ENCODE results near the gene CACNA1D. TPM values are rescaled to one million over a fixed set of nuclear protein-coding genes. Genes with fewer than 3 reads are reported as not detected.
"Not testable (repeated sequence)": the region's sequence is repeated elsewhere in the genome, so short reads cannot be mapped to it uniquely, and the experiment has no call there.

CACNA1D gene
- total RNA-seq, 1 donor from 2014 or later: 13.0 TPM

DNA sequence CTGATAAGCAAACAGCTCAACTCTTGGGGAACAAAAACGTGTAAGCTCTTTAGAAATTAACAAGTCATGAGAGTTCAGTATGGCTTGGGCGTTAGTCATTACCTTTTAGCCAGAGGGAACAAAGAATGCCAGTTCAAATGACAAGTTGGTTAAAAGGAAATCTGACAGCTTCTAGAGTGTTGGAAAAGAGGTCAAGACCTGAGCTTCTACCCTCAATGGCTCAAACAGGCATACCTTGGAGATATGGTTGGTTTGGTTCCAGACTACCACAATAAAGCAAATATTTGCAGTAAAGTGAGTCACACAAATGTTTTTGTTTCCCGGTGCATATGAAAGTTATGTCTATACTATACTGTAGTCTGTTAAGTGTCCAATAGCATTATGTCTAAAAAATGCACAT lies 136.1 kb downstream of the CACNA1D start:
- DNase-seq (ENCODE audit: low spot score): no peak
- intact Hi-C loops (cut with DNase I): no loop called here
- no peak for ATAC-seq

DNA sequence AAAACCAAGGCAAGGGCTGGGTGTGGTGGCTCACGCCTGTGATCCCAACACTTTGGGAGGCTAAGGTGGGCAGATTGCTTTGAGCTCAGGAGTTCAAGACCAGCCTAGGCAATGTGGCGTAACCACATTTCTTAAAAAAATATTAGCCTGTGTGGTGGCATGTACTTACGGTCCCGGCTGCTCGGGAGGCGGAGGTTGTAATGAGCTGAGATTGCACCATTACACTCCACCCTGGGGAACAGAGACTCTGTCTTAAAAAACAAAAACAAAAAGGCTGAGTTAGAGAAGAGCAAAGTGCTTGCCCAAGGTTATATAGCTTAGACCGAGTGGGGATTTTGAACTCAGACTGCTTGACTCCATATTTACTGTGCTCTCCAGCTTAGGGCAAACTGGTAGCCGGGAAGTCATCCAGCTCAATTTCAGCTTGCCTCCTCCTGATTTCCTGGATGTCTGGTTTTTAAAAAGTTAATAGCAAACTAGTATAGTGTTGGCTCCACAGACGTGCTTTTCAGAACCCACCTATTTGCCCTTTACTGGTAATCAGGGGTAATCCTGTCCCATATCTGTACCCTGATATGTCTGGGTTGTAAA lies 138.9 kb downstream of the CACNA1D start:
- no peak for DNase-seq (ENCODE audit: low spot score)
- no peak for ATAC-seq
- intact Hi-C loops (cut with DNase I): no loop called here

DNA sequence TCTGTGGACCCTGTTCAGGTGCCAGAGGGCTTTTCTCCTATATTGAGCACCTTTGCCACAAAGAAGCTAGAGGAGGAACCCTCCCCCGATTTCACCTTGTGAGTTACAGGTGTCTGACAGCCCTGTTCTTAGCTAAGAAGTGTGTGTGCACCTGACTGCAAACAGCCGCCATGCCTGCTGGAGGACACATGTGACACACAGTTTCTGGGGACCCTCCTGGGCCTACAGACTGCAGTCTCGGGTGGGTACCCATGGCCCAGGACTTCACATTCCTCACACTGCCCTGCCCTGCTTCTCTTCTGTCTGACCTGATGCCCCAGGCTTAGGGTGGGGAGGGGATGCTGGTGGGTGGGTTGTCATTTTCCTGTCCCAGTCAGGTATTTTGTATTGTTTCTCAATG lies 140.6 kb downstream of the CACNA1D start:
- DNase-seq (ENCODE audit: low spot score): no peak
- no peak for ATAC-seq
- intact Hi-C loops (cut with DNase I): loop anchor here (5.0 kb wide), 1 partner anchor 488 kb away; no protein-coding TSS in a partner anchor

DNA sequence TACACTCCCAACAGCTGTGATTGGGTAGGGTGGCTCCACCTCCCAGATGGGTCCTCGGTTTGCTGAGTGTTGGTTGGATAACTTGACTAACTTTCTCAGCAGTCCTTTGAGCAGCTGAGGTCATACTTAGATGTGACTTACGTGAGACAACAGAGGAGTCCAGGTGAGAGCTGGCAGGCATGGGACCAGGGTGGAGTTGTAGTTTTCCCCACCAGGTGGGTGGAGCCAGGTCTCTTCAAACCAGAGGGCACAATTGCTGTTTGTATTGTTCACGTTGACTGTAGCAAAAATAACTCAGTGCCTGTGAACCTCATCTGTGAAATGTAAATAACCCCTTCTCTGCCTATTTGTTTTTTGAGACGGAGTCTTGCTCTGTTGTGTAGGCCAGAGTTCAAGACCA lies 144.4 kb downstream of the CACNA1D start:
- intact Hi-C loops (cut with DNase I): loop anchor here (5.0 kb wide), 1 partner anchor 492 kb away; no protein-coding TSS in a partner anchor
- ATAC-seq; DNase-seq (ENCODE audit: low spot score): not testable (repeated sequence)

DNA sequence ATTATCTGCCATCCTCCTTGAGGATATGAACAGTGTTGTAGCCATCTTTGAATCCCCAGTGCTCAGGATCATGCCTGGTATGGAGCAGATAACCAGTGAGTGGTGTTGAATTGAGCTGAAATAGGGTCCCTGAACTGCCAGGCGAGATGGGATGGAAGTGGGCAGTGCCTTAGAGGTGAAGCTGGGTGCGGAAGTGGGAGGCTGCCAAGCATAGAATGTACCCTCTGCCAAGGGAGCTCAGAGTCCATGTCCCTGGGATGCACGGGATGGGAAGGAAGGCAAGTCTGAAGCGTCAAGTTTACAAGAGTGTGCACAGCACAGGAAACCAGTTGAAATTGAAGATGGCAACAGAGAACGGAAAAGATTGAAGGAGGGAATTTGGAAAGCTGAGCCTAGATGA lies 147.0 kb downstream of the CACNA1D start:
- DNase-seq (ENCODE audit: low spot score) (no peak), ATAC-seq (no peak)
- intact Hi-C loops (cut with DNase I): no loop called here

DNA sequence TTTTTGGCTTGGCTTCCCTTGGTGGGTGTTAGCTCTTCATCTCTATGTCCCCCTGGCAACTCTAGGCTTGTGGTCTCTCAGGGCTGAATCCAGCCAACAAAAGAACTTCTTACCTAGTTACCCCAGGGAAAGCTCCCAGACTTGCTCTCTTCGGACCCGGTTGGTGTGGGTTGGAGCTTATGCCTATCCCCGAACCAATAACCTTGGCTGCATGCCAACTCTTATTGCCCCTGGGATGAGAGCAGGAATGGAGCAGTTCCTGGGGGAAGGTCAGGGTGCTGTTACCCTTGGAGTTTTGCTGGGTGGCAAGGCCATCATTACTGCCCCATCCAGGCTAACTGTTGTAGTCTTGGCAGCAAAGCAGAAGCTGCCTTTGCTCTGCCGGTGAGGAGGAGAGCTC lies 147.8 kb downstream of the CACNA1D start:
- ATAC-seq: no peak
- intact Hi-C loops (cut with DNase I): no loop called here
- no peak for DNase-seq (ENCODE audit: low spot score)

DNA sequence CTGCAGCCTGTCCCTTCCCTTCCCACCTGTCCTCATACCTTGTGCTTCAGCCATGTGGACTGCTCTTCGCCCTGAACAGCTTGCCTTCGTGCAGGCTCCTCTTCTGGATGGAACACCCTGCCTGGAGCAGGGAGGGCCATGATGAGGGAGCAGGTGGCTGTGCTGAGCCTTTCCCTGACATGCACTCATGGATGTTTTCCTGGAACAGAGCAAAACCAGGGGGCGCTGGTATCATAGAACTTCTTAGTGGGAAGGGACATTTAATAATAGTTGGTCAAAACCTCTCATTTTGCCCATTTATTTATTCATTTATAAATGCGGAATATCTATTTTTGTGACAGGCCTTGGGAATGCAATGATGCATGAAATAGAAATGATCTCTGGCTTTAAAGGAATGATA lies 149.3 kb downstream of the CACNA1D start:
- DNase-seq (ENCODE audit: low spot score): no peak
- no peak for ATAC-seq
- intact Hi-C loops (cut with DNase I): no loop called here

DNA sequence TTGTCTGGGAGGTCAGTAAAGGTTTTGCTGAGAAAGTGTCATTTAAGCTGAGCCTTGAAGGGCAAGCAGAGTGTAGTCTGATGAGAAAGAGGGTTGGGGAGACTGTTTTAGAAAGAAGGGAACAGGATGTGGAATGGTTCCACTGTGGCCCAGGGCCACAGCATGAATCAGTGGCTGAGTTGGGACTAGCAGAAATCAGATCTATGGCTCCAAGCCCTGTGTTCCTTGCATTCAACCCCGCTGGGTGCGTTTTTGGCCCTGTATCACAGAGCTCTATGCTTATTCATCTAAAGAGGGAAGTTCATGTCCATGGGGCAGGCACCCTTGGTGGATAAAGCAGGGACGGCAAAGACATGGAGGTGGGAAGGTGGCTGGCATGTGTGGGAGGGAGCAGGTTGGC lies 151.3 kb downstream of the CACNA1D start:
- ATAC-seq (no peak), DNase-seq (ENCODE audit: low spot score) (no peak)
- intact Hi-C loops (cut with DNase I): no loop called here

DNA sequence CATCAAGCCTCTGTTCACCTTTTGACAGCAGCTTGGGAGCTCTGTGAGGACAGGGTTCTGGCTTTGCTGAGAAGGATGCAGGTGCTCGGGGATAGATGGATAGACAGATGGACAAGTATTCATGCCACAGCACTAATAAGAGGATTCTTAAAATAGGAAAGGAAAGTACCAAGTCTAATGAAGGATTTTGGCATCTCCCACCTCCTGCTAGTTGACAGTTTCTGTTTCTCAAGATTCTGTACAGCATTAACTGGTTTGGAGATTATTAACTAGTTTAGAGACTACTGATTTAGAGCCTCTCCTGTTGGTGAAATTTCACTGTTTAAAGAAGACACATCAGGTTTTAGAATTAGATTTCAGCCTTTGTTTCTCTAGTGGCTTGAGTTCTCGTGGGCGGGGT lies 152.3 kb downstream of the CACNA1D start:
- intact Hi-C loops (cut with DNase I): no loop called here
- ATAC-seq (no peak), DNase-seq (ENCODE audit: low spot score) (no peak)

DNA sequence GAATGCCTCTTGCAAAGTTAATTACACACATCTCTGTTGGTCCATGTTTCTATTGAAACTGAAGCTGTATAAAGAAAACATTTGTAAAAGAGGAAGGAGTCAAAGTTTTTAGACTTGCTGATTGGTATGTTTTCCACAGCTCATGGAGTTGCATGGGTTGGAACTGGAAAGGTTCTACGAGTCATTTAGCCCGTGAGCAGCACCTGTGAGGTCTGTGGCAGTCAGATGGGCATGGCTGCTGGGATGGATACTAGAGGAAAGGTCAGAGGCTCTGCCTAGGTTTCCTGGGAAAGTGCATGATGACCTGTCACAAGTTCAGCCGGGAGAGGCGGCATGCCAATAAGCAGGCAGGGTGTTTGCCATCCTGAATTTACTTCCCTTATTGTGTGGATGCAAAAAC lies 155.4 kb downstream of the CACNA1D start:
- intact Hi-C loops (cut with DNase I): no loop called here
- ATAC-seq (no peak), DNase-seq (ENCODE audit: low spot score) (no peak)

DNA sequence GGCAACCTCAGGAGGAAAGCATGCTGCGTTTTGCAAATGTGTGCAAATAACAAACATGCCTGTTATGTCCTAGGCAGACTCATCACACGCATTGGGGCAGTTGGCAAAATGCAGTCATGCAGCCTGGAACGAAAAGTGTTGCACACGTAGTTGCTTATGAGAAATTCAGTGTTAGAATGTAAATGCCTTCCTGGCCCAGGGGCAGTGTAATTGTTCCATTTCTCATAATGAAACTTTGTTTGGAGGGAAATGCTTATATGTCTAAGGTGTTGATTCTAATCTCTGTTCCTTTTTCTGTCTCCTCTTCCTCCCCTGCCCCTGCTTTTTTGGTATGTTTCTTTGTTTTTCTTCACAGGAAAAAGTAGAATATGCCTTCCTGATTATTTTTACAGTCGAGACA lies 156.0 kb downstream of the CACNA1D start:
- ATAC-seq: no peak
- DNase-seq (ENCODE audit: low spot score): no peak
- intact Hi-C loops (cut with DNase I): no loop called here

DNA sequence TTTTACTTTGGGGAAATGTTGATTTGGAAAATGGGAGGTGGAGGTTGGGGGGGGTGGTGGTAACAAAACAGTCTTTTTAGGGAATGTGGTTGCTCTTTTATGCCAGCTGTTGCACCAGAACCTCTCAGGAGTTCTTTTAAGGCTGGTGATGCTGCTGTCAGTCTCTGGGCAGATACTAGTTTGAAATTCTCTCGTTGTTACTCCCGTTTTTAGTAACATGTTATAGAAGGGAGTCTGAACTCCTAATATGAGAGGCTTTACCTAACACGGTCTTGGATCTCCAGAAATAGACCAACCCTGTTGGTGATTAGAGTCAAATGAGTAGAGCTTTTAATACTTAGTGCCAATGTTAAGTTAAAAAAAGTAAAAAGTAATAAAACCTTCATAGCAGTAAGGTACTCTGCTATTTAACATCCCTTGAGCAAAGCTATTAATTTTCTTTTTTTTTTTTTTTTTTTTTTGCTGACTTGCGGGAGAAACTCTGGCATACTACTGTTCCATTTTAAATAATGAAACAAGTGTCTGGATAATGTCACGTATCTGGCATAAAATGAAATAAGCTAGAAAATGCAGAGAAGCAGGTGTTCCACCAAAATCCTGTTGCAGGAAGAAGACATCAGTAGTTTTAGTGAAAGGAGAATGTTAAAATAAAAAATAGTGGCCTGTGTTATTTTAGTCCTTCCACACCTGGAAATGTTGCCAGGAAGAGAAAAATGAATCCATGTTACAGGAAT lies 156.7 kb downstream of the CACNA1D start:
- ATAC-seq (no peak), DNase-seq (ENCODE audit: low spot score) (no peak)
- intact Hi-C loops (cut with DNase I): no loop called here

DNA sequence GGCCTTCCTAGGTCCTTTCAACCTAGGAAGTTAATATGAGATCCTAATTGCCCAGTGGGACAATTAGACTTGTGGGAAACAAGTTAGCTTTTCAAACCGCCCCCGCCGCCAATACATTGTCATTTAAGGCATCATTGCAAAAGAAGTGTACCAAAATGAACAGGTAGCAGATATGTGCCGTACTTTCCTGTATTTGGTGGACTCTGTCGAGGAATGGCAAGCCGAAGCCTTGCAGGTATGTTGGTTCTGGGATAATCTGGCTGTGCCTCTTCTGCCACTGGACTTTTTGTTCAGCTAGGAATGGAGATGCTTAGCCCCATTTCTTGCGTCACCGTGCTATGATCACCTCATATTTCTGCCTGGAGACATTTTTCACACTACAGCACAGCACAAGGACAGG lies 157.5 kb downstream of the CACNA1D start:
- no peak for DNase-seq (ENCODE audit: low spot score)
- intact Hi-C loops (cut with DNase I): no loop called here
- no peak for ATAC-seq

DNA sequence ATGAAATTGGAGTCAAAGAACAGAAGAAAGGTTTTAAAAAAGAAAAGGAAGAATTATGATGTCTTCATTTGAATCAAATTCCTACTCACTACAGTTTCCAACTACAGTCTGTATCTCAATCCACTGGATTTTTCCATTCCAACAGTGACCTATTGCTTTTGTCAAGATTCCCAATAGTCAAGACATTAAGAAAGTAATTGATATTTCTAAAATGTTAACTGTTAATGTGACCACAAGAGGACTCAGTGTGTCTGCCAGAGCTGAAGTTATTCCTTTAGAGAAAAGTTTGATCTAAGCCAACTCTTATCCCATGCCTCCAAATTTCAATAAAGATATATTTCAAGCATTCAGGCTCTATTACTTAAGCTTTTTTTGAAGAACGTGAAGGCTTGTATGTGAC lies 163.2 kb downstream of the CACNA1D start:
- ATAC-seq: peak; percentile 26
- intact Hi-C loops (cut with DNase I): no loop called here
- DNase-seq (ENCODE audit: low spot score): no peak

DNA sequence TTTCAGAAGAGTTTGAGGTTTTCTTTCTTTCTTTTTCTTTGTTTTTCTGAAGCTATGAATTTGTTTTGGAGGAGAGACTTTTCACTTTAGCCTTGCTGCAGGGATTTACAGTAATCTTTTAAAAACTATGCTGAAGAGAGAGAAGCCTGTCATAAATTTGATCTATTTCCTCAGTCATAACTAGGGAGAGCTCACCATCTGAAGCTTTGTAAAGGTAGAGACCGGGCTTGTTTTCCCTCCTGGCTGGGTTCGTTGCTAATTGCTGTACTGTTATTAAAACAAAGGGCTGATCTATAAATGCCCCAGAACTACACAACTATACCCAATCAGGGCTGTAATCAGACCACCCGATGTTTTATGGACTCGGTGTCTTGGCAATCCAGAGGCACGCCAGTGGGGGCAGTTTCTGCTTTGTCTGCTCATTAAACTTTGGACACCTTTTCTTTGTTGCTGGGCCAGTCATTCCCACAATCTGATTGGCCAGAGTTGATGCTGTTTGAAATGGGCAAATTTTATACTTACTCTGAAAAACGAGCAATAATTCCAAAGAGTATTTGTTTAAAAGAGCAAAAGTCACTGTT lies 164.3 kb downstream of the CACNA1D start:
- intact Hi-C loops (cut with DNase I): no loop called here
- no peak for DNase-seq (ENCODE audit: low spot score)

DNA sequence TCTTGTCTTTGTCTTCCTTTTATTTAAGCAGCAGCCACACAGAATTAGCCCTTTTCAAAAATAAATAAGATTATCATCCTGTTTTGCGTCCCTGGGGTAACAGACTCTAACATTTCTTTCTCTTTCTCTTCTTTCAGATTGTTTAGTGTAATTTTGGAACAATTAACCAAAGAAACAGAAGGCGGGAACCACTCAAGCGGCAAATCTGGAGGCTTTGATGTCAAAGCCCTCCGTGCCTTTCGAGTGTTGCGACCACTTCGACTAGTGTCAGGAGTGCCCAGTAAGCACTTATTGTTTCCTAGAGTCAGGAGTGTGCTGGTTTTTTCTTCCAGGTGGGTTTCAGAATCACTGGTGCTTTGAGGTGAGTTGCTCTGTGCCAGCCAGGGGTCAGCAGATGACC lies 165.6 kb downstream of the CACNA1D start:
- no peak for ATAC-seq
- intact Hi-C loops (cut with DNase I): no loop called here

More for the DNA sequence above, 164.3 kb downstream of the CACNA1D start:
- ATAC-seq: no peak

DNA sequence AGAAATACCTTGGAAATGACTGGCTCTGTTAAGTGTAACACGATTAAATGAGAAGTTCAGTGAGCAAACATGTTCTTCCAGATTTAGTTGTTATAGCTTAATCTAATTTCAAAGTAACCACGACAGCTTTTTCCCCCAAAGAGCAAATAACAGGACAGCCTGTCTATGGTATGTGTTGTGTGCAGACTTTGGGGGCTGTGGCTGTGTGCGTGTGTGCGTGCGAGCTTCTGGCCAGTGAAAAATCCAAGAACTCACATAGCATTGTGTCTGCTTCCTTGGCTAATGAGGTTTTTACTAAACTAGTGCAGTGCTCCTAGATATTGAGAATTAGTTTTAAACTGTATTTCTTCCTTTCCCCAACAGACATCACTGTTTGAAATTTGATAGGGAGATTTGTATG lies 167.1 kb downstream of the CACNA1D start:
- DNase-seq (ENCODE audit: low spot score) (no peak), ATAC-seq (peak; percentile 10)
- intact Hi-C loops (cut with DNase I): no loop called here

More for the DNA sequence above, 165.6 kb downstream of the CACNA1D start:
- DNase-seq (ENCODE audit: low spot score): no peak

DNA sequence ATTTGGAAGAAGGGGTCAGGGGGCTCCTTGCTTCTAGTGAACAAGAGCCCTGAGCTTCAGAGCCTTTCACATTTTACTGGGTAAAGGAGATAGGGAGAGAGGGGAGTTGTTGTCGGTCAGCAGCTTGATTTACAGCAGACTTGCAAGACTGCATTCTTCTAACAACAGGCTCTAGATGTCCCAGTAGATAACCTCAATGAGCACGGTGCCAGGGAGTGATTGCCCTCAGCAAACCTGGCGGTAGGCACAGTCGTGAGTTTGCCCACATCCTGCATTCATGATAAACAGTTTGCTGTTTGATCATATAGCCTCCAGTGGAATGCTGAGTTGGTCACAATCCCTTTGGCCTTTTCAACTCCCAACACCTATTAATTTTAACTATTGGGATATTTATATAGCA lies 170.4 kb downstream of the CACNA1D start:
- intact Hi-C loops (cut with DNase I); DNase-seq (ENCODE audit: low spot score); ATAC-seq: not testable (repeated sequence)

DNA sequence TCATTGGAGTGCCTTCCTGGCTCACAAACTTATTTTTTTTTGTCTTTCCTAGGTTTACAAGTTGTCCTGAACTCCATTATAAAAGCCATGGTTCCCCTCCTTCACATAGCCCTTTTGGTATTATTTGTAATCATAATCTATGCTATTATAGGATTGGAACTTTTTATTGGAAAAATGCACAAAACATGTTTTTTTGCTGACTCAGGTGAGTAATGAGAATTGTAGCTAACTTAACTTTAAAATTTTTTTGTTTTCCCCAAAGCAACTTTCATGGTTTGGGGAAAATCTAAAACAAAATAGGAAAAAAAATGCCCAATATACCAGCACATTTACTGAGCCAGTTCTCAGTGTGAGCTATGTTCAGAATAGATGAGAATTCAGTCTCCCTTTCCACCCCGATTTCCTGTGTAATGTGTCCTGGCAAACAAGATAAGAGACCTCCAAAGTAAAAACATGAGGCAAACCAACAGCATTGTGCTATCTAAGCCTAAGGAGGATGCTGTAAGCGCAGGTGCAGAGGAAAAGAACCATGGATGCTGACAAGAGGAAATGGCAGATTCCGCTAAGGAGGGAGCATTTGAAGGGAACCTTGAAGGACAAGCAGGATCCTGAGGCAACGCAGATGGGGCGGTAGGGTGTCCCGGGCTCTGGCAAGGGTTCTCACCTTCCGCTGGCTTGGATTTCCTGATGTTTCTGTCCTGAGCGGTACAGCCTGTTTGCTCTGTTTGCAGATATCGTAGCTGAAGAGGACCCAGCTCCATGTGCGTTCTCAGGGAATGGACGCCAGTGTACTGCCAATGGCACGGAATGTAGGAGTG lies 171.4 kb downstream of the CACNA1D start:
- intact Hi-C loops (cut with DNase I): no loop called here
- ATAC-seq (no peak), DNase-seq (ENCODE audit: low spot score) (no peak)

DNA sequence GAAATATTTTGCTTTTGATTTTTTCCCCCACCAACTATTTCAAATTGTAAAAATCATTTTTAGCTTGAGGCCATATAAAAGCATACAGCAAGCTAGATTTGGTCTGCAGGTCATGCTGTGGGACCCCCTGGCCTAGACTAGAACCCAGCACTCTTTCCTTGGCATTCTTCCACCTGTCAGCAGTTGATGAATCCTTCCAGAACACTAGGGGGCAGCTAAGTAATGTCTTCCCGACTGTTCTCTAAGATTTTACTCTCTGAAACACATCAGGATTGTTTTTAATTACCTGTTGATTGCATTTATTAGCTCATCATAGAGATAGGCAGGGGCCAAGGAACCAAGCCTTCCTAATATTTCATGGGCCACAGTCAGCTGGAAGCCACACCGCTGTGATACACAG lies 174.5 kb downstream of the CACNA1D start:
- no peak for ATAC-seq
- DNase-seq (ENCODE audit: low spot score): no peak
- intact Hi-C loops (cut with DNase I): no loop called here

Measured in sciatic nerve (tissue), 2 donors.